GM12873 (cell line): ENCODE measurements around the gene NECAB2.

ENCODE experiments used
- CTCF ChIP-seq: IDR thresholded peaks from 2 replicates; pipeline ENCODE4 v1.5.1; 2012; ENCODE audit warnings: low read depth, mild to moderate bottlenecking, moderate library complexity, low read length, control low read depth; ENCODE audit not compliant: insufficient read depth; ENCODE audit errors: missing control alignments

NECAB2 gene

GRCh38 chr16:83937267-83937666 is 30.8 kb upstream of the NECAB2 start:
- TF ChIP-seq CTCF = no peak

- TF ChIP-seq CTCF = no peak
Measured at GRCh38 chr16:83937922-83938885, 29.8 kb upstream of the NECAB2 start.

GRCh38 chr16:83939266-83939855 is 28.7 kb upstream of the NECAB2 start:
- no peak for TF ChIP-seq CTCF

GRCh38 chr16:83940119-83940518 is 27.9 kb upstream of the NECAB2 start:
- no peak for TF ChIP-seq CTCF

GRCh38 chr16:83940630-83941378 is 27.2 kb upstream of the NECAB2 start:
- no peak for TF ChIP-seq CTCF

GRCh38 chr16:83942074-83942473 is 26.0 kb upstream of the NECAB2 start:
- no peak for TF ChIP-seq CTCF

- TF ChIP-seq CTCF = no peak
Measured at GRCh38 chr16:83942815-83943515, 25.1 kb upstream of the NECAB2 start.
